Activated CD4-positive, CD25-positive, alpha-beta regulatory T cell treated with anti-CD3 and anti-CD28 coated beads, Interleukin-2, amount 50 U/mL, for 16 hours (primary cell): ENCODE results near the gene KIF26B.
"Not testable (repeated sequence)": the region's sequence is repeated elsewhere in the genome, so short reads cannot be mapped to it uniquely, and the experiment has no call there.

Experiments used
- DNase-seq: peaks from one replicate; pipeline ENCODE4 v3.0.0-alpha.2; 2020; ENCODE audit warnings: low read depth, low spot score

The KIF26B gene

DNA sequence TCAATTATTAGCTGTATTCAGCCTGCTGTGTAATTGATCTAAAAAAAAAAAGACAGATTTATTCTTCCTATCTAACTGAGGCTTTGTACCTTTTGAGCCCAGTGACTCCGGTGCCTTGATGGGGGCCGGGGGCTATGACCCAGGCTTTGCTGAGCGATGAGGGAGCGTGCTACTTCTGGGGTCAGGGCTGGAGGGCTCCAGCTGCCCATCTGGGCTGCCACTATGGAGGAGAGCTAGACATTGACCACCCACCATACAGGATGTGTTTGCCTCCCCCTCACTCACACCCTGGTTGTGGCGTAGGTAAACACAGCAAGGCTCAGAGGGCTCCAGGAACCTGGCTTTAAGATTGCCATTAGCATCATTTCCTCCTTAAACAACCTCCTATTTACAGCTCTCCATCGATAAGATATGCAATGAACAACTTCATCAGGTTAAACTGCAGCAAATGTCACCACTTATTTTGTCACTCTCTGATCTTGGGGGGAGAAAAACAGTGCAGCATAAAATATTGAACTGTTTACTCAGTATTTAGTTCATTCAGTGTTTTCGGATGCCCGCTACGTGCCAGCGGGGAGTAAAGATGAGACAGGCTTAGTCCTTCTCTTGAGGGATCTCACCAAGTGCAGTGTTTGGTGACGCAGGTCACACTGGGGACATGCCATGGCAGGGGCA lies 231.6 kb downstream of the KIF26B start:
- DNase-seq: no peak

DNA sequence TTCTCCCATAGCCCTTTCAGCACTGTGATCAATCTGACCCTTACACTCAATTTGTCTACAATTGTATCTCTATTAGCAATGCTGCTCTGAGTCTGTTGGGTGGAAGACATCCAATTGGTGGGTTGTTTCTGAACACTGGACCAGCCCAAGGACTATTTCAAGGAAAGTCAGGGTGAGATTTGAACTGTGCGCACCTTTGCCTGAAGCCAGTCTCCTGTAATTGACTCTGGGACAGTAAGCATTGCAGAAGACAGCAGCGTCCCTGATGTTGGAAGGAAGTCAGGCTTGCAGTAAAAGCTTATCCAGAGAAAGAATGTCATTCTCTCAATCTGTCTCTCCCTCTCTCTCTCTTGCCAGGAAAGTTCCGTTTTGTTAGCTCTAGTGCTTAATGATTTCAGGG lies 233.9 kb downstream of the KIF26B start:
- no peak for DNase-seq

DNA sequence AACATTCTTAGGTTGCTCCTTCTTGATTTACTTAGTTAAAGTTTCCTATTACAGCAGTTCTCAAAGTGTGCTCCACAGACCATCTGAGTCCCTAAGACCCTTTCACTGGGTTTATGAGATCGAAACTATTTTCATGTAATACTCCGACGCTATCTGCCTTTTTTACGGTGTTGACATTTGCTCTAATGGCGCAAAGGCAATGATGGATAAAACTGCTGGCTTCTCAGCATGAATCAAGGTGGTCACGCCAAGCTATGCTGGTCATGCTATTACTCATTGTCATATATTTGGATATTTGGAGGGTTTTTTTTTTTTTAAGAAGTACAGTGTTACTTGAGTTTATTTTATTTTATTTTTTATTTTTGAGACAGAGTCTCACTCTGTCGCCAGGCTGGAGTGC lies 235.1 kb downstream of the KIF26B start:
- no peak for DNase-seq

DNA sequence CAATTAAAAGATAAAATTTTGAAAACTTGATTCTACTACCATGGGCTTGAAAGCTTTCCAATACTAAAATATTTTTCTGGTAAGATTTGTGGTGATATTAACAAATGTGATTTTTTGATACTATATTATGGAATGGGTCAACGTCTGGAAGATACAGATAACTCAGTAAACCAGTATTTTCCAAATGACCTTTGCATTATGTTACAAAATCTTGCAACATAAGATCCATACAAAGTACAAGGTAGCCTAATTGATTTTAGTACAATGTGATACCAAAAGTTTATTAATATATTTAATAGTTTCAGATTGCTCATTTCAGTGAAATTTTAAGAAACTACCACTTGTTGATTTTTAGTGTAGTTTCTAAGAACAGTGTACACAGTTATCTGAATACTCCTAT lies 236.2 kb downstream of the KIF26B start:
- DNase-seq: no peak

DNA sequence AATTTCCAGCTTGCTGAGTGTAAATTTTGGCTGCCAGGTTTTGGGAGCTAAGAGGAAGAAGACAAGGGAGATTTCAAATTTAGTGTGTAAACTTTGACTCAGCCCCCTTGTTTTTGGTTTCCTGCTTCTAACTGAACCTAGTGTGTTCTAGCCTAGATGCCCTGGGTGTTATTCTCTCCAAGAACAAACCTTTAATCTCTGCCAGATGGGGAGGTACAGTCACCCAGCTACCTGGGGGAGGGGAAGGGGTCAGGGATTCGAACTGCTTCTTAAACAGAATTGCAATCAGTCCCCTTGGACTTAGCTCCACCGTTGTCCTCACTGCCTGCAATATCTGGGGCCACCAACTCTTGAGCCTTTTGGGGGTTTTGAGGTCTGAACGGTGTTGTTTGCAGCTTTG lies 238.9 kb downstream of the KIF26B start:
- no peak for DNase-seq

DNA sequence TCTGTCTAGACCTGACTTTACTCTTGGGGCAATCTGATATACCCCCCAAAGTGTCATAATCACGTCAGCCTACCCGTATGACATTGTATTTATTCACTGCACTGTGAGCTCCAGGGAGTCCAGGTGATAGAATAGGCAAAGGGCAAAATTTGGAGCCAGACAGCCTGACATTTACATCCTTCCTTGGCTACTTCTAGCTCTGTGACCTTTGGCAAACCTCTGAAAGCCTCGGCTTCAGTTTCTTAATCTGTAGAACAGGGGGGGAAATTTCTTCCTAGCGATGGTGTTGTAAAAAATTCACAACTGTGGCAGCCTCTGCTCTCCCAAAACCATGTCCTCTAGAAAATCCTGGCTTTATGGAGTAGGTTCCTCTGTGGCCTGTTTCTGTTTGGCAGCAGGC lies 240.9 kb downstream of the KIF26B start:
- no peak for DNase-seq

DNA sequence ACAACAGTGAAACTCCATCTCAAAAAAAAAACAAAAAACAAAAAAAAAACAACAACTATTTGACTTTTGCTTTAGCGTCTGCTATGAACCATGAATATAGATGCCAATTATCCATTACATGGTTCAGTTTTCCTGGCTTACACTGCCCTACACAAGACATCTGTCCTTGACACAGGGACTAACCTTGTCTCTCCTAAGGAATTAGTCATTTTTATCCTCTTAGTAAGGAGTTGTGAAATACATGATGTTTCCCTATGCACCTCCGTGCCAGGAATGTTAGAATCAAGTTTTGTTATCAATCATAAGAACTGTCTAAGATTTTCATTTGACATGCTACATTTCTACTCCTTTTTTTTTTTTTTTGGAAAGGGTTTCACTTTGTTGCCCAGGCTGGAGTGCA lies 241.8 kb downstream of the KIF26B start:
- no peak for DNase-seq

DNA sequence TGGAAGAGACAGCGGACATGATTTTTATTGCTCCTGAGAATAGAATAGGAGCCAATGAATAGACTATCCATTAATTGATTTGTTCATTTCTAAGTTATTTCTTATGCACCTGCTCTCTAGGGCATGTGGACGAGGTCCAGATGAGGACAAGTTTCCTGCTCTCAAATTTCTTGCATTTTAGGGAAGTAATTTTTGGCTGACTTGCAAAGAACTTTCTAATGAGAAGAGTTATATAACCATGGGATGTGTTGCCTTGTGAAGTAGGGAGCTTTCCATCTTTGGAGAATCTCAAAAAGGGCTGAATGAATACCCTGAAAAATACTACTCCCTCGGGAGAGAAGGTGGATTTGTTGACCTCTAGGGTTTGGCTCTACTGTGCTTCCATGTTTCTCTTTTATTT lies 243.0 kb downstream of the KIF26B start:
- no peak for DNase-seq

DNA sequence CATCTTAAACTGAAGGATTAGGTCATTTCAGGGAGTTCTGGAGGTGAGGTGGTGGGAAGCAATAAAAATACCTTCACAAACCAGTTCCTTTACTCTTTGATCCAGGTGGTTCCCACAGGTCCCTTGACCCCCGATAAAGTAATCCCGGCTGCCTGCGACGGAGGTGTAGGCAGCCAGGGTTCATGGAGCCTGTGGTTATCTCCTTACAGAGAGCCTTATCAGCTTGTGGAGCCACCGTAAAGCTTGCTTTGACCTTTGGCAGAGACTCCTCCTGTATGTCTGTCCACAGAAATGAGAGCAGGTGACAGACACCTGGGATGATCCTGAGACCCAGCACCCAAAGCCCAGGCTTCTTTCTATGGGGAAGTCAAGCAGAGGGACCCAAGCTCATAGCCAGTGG lies 243.4 kb downstream of the KIF26B start:
- DNase-seq: no peak

DNA sequence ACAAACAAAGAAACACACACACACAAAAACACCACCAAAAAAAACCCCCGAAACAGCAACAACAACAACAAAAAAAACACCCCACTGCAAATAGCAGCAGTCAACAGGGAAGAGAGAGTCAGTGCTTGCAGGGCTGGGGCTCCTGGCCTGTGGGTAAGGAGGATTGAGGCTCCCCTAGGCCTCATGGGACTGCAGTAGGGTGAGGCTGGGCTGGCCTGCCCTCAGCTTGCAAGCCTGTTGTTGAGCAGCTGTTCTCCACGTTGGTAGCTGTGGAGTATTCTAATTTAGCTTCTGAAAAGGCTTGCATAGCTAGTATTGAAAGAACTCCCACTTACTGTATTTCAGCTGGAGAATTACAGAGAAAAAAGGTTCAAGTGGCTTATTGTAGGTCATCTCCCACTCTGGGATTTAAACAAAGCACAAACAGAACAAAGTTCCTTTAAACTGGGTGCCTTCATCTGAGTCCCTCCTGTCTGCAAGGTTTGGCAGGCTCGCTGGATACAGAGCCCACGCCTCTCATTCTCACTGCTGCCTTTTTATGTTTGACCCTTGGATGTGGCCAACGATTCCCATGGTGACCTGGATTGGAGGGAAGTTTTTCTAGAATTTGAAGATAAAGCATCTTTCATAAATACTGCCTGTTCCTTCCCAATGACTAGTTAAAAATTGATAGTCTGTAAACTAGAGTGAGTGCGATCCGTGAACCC lies 247.2 kb downstream of the KIF26B start:
- DNase-seq: no peak

DNA sequence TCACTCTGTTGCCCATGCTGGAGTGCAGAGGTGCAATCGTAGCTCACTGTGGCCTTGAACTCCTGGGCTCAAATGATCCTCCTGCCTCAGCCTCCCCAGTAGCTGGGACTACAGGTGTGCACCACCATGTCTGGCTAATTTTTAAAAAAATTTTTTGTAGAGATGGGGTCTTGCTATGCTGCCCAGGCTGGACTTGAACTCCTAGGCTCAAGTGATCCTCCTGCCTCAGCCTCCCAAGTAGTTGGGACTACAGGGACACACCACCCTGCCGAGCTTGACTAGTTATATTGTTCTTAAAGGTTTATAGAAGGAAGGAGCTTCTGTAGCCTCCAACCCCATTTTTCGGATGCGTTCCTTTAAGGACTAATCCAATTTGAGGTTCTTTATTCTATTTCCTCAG lies 248.2 kb downstream of the KIF26B start:
- not testable (repeated sequence) for DNase-seq

DNA sequence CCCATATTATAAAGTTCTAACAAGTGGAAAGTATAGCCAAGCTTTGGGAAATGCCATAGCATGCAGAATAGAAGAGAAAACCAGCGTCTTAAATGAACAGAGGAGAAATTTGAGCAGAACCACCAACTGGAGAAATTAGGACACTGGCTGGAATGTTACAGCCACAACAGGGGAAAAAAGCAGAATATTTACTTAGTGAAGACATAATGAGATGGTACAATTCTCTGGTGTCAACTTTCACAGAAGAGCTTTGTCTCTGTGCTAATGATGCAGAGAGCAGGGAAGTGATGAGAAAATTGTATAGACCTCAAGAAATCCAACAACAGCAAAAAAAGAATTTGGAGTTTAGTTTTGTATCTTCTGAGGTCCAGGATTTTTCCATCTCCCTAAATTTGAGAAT lies 249.7 kb downstream of the KIF26B start:
- no peak for DNase-seq

DNA sequence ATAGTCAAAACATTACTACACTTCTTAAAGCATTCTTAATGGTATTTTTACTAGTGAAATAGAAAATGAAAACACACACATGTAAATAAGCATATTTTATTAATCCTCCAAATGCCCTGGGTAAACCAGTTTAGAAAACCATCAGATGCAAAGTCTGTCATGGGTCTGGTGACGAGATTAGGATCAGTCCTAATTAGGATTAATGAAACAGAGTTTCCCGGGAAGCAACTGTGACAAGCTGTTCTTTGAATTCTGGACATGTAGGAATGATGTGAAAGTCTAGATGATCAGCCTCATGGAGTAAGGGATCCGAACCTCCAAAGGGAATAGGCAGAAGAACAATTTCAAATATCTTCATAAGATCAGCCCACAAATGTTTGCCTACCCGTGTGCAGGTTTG lies 250.2 kb downstream of the KIF26B start:
- no peak for DNase-seq

DNA sequence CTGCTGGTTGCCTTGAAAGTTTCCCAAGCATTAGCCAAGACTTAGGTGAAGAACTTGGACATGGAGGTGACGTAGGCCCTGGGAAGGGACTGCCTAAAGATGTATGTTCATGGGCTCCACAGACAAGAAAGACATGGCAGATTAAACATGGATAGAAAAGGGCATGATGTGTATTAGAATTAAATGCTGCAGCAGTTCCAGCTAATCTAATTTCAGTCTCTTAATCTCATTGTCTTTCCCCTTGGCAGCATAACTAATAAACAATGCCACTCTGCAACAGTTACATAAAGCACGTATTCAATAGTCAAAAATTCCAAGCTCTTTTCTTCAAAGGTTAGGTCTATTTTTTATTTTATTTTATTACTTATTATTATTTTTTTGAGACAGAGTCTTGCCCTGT lies 251.6 kb downstream of the KIF26B start:
- no peak for DNase-seq

DNA sequence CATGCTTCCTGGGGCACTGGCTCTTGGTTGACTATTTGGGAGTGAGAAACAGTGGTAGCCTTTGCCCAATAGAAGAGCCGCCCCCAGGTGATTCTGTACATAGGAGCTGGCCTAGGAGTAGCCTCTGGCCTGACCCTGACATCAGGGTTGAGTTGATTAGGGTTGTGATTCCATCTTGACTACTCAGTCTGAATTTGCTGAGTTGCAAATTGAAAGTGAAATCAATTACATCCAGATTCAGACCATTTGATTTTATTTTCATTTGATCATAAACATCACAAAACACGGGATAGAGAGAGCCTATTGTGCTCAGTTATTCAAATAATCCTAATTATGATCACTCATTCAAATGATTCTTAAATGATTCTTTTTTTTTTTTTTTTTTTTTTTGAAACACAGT lies 253.2 kb downstream of the KIF26B start:
- DNase-seq: no peak

DNA sequence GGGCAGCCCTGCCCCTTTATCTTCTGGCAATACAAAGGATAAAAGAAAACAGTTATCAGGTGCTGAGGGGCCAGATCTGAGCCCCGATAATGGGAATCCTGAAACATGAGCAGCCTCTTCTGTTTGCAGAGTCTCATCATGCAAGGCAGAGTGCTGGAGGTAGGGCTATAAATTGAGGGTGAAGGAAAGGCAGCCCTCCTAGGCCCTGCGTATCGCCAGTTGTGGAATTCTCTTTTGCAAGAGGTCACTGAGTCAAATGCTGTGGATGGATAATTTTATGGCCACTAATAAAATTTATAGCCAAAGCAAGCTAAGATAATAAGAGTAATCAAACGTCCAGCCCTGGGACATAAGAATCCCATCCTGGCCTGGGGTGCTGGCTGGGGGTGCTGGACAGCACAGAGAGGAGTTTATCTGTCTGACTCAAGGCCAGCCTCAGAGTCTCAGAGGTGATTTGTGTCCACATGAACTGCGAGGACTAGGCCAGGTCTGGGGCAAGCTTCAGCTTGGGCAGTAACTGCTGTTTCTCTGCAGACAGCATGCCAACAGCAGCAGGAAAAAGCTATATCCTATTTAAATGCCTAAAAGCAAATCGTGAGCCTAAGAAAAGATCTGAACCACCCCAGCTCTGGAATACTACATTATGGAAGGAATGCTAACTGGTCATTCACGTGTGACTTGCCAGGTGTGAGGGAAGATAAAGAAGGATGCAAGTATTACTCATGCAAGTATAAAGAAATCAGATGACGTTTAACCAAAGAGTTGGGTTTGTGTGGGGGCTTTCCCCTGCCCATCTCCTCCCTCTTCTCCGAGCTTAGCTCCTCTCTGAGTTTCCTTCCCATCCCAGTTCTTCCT lies 254.8 kb downstream of the KIF26B start:
- DNase-seq: no peak

DNA sequence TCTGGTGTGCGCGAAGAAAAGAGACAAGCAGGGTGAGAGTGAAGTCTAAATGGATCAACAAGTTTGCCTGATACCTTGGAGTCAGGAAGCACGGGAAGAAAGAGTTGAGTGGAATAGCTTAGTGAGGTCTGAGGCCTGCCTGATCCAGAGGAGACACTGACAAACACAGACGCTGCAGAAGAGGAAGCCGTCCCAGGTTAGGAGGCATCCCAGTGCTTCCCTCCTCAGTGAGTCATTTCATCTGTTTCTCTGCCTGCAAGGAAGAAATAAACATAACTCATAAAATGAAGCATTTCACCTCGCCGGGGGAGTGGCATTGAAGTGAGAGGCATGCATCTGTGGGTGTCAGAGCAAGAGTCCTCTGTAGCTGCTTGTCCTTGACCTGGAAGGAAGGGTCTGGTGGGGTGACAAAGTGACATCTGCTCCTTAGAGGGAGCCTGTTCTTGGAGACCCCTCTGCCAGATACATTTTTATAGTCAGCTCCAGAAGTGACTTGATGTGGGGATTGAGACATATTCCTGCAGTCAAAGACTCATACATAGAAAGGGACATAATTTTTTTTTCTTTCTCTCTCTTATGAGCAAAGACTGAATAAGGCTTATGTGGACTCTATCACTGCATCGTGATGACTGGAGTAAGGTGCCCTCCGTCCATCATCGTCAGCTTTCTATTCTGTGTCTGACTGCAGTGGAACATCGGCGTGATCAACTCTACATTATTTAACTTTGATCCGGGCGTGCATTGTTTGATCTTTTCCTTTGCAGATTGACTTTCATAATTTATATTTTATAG lies 256.7 kb downstream of the KIF26B start:
- no peak for DNase-seq

DNA sequence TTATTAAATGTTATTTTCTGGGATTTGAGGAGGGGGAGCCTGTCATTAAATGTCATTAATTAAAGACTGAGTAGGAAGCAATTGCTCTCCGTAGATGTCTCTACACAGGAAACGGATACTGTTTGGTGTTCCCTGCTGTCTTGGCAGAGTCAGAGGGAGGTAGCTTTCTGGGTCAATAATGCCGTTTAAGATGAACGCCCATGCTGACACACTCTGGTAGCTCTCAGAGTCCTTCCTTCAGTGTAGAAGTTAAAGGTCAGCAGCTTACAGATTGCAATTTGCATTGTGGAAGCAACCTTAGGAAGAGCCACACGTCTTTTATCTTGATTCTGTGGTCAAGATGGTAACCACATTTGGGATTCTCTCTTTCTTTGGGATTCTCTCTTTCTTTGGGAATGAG lies 257.5 kb downstream of the KIF26B start:
- DNase-seq: no peak

DNA sequence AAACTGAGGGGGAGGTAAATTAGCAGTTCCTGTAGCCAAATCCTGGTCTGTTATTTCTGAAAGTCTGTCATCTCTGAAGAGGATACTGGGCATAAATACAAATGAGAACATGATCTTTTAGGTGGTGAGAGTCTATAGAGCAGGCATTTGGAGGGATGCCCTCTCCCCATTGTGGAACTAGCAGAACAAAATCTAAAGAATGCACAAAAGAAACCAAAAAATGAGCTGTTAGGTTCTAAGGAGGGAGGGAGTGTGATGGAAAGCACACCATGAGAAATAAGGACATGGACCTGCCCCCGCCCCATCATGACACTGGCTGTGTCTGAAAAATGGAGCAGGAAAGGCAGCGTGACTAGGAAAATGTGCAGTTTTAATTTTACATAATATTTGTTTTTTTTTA lies 262.0 kb downstream of the KIF26B start:
- no peak for DNase-seq

DNA sequence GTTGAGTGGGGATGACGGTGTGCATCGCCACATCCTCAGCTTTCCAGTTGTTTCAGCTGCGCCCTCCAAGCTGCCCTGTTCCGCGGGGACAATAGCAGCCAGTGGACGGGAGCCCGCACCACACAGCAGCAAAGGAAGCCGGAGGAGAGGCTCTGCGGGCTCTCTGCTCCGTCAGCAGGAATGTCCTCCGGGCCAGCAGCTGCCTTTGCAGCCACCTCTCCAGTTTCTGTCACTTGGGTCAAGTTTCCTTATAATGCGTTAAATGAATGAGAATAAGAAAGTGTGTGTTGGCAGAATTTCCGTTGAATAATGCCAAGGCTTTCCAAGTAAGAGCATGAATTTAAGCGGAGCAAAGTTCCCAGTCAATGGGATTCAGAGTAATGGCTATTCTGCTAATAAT lies 263.3 kb downstream of the KIF26B start:
- DNase-seq: no peak

DNA sequence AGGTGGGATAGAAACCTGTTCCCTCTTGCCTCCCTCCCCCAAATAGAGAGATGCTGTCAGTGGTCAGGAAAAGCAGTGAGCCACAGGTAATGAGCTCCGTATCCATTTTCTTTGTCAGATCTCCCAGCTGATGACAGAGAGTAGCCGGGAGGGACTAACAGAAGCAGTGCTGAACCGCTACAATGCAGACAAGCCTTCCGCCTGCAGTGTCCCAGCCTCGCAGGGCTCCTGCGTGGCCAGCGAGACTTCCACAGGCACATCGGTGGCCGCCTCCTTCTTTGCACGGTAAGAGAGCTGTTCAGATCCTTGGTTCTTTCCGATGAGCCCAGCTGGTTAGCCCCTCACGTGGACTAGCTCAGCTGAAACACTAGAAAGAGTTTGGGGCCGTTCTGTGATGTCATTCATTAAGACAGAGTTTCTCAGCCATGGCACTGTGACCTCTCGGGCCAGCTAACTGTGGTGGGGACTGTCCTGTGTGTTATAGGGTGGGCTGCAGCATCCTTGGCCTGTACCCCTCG lies 264.7 kb downstream of the KIF26B start:
- DNase-seq: no peak

DNA sequence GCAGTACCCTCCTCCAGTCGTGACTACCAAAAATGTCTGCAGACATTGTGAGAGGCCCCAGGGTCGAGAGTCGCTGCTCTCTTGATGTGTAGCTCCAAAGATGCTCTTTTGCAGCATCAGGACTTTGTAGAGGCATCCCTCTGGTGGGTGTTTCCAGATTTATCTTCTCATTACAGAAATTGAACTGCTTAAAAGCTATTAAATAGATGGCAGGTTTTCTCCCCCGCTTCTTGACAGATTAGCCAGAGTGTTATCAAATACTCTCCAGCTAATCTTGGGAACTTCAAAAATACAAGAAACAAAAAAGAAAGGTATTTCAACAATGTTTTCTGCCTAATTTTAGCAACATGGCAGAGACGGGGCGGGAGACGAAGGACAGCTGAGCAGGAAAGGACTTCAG lies 265.2 kb downstream of the KIF26B start:
- DNase-seq: no peak
